Activated gamma-delta T cell (primary cell): Measurements from ENCODE around the gene NRCAM.
"Not testable (repeated sequence)": the region's sequence is repeated elsewhere in the genome, so short reads cannot be mapped to it uniquely, and the experiment has no call there.

ENCODE experiments used
- DNase-seq: peaks from one replicate; lab custom pipeline; 2025; lab: John Stamatoyannopoulos, UW

The NRCAM gene

DNA sequence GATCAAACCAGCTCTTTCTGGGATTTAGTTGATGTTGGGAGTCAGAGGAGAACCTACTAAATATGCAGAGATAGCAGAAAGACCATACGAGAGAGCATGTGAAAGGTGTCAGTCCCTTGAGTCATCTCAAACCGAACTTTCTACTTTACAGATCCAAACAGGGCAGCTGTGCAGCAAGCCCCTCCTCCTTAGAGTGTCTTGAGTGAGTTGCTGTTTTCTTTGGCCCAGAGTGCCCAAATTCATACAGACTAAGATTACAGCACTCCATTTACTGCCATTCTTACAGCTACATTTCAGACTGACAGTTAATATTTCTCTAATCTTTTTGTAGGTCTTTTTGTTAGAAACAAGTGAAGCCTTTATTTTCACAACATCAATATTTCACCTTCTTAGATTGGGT lies 53.4 kb downstream of the NRCAM start:
- DNase-seq, result no peak

DNA sequence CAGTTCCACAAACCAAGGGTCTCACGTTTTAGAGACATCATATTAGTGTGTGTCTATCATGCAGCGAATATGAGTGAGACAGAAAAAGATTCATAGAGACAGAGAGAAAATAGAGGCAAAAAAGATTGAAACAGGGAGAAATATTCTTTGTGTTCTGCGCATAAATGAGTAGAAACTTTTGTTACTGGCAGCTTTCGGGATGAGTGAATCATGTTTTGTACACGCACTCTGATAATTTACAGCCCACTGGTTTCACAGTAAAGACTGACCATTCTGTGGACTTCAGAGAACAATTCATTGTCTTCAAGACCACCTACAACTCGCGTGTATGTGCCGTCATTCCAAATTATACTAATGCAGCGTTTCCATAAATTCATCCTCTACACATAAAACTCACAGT lies 60.2 kb downstream of the NRCAM start:
- DNase-seq, result no peak

DNA sequence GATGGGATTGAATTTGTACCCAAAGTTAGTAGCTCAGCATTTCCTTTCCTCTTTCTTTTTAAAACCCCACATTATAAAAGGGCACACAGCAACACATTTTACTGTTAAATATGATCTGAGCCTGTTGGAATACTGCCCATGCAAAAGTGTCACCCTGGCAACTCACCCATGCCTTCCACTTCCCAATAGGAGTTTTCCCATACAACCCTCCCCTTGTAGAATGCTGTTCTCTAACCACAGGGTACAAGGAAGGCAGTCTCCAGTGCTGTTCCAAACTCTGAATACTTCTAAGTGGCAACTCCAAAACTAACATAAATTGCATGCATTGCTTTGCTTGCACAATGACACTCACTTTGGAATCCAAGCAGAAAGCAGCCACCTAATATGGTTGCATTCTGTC lies 60.8 kb downstream of the NRCAM start:
- DNase-seq, result no peak

DNA sequence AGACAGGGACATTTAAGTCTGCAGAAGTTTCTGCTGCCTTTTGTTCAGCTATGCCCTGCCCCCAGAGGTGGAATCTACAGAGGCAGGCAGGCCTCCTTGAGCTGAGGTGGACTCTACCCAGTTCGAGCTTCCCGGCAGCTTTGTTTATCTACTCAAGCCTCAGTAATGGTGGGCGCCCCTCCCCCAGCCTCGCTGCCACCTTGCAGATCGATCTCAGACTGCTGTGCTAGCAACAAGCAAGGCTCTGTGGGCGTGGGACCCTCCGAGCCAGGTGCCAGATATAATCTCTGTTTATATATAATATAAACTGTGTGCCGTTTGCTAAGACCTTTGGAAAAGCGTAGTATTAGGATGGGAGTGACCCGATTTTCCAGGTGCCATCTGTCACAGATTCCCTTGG lies 63.1 kb downstream of the NRCAM start:
- DNase-seq, result not testable (repeated sequence)

DNA sequence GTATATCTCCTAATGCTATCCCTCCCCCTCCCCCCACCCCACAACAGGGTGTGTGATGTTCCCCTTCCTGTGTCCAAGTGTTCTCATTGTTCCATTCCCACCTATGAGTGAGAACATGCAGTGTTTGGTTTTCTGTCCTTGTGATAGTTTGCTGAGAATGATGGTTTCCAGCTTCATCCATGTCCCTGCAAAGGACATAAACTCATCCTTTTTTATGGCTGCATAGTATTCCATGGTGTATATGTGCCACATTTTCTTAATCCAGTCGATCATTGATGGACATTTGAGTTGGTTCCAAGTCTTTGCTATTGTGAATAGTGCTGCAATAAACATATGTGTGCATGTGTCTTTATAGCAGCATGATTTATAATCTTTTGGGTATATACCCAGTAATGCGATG lies 68.5 kb downstream of the NRCAM start:
- DNase-seq, result not testable (repeated sequence)

DNA sequence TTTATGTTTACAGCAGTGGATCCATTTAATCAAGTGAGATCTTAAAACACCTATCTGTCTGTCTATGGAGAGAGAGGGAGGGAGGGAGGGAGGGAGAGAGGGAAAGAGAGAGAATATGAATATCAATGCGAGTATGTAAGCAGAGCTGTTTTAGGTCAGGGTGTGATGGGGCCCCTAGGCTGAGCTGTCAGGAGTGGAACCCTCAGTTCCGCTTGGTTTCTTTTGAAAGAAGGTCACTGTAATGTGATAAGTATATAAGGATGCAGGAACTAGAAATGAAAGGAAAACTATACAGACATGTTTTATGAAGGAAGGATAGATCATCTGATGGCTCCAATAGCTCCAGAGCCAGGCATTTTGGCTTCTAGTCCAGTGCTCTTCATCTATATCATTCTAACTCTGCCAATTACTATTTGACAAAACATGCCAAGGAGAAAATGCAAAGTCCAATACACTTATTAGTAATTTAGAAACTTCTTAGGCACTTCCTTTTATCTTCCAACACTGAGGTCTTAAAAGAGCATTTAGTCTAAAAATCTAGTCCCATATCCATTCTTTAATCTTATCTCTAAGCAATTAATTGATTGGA lies 70.3 kb downstream of the NRCAM start:
- no peak for DNase-seq

DNA sequence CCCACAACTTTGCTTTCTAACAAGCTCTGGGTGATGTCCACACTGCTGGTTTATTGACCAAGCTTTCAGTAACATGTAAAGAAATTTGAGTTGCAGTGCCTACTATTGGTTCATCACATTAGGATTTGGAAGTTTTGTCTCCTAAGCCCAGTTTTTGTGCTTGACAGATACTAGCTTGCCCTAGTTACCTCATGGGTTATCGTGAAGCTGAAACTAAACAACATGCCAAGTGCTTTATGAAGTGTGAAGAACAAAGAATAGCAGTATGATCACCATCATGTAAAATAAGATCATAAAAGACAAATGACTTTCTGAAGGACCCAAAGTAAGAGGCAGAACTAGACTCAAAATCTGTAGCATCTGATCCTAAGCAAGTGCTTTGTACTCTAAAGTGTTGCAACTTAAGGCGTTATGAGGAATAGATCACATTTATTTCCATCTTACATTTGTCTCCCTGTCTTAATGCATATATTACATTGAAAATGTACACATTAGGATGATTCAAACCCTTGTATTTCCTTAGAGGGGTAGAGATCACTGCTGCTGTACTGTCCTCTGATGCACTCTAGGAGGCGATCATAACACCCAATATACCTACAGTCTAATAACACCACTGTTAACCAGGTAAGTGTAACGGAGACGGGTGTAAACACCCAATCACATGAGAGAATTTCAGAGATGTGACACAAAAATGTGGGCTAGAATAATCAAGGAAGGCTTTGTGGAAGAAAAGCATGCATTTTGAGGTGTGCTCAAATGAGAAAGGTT lies 71.3 kb downstream of the NRCAM start:
- DNase-seq, result no peak

DNA sequence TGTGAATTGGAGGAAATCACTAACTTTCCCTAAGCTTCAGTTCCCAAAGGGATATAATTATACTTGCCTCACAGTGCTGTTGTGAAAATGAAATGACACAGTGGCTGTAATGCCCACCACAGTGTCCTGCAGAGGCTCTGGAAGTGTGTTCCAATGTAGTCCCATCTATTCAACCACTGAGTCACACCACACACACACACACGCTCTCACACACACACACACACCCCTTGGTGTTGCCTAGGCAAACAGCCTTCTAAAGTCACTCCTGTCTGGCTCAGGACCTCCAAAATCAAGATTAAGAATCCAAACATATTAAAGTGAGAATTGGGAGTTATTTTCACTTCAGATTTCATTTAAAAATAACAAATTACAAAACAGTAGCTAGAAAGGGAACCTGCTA lies 73.3 kb downstream of the NRCAM start:
- DNase-seq, result no peak

DNA sequence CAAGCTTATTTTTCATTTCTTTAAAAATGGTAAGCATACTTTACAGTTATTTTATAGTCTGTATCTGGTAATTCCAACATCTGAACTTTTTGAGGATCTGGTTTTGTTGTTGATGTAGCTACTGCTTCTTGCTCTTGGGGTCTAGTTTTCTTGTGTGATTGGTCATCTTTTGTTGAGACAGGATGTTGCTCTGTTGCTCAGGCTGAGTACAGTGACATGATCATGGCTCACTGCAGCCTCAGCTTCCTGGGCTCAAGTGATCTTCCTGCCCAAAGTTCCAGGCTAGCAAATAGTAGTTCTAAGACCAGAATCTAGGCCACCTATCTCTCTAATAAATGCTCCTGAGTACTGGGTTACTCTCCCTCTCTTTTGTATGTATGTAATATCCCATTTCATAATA lies 75.7 kb downstream of the NRCAM start:
- no peak for DNase-seq

DNA sequence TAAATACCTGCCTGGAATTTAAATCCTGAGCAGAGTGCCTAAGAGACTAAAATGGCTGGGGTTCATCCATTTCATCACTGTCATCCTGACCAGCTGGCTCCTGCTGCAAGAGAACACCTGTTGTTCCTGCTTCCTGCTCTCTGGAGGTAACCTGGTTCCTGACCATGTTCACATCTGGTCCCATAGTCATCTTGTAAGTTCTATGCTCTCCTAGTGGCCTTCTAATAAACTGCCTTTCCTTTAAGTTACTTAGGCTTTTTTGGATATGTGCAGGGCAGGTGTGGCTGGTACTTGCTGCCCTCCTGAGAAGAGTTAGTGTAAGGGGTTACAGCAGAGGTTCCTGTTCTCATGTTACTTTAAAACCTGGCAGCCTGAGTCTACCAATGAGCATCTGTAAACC lies 80.0 kb downstream of the NRCAM start:
- no peak for DNase-seq

DNA sequence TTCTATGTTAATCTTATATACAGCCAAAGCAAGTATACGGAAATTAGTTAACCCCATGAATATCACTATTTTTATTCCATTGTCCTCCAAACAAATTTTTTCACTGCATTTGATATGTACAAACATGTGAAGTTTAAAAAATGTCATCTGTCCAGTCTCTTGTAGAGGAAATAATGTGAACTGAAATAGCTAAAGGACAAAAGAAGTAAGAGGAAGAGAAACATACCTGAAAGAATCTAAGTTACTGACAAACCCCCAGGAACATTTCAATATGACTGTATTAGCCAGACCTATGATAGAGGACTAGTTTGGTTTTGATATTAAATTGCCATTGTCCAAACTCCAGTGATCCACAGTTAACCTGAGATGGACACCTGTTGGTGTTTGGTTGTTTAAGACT lies 80.6 kb downstream of the NRCAM start:
- DNase-seq, result no peak

DNA sequence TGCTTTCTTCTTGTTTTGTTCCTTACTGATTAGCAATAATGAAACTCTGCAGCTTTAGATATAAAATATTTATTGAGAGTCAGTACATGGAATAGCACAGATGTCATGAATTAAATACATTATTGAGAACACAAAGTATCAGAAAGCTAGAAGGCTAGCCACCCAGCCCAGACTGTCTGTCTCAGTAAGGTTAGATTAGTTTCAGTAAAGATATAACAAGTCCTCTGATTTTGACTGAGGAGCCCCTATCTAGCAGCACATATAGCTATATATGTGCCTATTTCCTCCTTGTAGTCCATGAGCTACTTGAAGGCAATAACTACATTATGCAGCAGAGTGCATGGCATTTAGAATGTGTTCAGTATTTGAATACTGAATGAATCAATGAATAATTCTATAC lies 81.3 kb downstream of the NRCAM start:
- DNase-seq, result no peak

DNA sequence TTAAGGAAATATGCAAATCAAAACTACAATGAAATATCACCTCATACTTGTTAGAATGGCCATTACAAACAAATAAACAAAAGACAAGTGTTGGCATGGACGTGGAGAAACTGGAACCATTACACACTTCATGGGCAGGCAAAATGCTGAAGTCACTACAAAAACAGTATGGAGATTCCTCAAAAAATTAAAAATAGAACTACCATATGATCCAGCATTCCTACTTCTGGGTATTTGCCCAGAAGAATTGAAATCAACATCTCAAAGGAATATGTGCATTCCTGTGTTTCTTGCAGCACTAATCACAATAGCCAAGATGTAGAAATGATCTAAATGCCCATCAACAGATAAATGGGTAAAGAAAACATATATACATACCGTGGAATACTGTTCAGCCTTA lies 83.6 kb downstream of the NRCAM start:
- no peak for DNase-seq

DNA sequence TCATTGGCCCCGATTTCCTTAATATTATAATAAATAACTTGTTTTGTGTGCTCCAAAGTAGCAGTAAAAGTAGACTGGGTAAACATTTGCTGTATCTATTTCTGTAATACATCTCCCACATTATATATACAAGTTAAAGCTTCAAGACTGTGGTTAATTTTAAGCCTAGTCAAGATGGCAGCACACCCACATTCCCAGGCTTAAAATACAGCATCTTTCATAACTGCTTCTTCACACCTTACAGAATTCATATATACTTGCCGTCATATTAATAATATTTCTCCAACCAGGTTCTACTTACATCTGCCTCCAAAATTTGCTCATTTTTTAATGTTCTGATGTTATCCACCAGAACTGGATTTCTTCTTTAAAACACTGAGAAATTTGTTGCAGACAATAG lies 85.6 kb downstream of the NRCAM start:
- DNase-seq, result no peak

DNA sequence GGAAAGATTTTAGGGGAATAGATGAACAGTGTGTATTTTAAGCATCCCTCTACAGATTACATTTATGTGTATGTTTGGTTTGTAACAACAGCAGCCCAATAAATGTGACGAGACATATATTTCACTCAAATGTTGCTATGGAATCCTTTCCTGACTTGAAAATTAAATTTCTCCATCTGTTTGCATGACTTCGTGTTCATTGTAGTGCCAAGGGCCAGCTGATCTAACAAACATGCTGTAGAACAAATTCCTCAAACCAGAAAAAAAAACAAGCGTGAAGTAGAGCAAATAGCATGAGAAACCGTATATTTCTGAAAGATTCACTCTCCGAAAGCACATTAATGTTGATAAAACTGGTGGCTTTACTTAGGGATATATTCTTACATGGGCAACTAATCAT lies 87.8 kb downstream of the NRCAM start:
- no peak for DNase-seq

DNA sequence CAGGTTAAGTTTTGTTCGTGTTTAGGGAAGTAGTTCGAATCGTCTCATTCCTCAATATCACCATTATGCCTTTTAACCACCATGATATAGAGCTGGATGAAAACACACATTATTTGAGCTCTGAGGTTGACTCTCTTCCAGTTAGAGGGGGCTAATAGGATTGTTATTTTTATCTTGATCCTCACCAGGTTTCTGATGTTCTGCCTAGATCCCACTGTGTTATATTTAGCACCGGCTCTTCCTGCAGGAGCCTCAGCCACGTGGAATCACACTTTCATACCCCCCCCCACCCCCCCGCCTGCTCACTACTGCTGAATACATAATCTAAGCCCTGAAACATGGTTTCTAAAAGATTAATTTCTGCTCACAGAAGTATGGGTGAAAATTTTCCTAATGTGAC lies 88.3 kb downstream of the NRCAM start:
- no peak for DNase-seq

DNA sequence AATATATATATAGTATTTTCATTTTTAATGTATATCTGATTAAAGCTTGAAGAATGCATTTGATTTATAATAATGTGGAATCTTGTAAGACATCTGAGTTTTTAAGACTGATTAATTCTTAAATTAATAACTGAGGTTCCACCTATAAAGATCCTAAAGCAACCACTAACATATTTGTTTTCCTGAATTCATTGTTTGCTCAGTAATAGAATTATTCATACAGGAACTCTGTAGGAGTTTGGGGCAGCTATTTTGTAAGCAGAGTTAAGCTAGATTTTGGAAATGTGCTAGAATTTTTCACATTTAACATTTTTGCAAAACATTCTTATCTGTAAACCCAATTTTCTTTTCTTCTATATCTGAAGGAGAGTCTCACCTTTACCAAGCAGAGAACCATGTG lies 88.9 kb downstream of the NRCAM start:
- no peak for DNase-seq

DNA sequence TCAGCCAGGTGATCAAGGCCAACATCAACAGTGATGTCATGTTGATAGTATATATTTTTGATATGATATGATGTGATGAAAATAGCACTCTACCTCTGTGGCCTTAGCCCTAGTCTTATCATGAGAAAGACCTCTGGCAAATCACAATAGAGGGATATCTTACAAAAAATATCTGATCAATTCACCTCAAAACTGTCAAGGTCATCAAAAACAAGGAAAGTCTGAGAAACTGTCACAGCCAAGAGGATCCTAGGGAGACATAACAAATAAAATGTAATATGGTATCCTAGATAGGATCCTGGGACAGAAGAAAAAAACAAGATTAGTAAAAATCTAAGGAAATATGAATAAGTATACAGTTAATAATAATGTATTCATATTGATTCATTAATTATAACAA lies 92.6 kb downstream of the NRCAM start:
- DNase-seq, result no peak

DNA sequence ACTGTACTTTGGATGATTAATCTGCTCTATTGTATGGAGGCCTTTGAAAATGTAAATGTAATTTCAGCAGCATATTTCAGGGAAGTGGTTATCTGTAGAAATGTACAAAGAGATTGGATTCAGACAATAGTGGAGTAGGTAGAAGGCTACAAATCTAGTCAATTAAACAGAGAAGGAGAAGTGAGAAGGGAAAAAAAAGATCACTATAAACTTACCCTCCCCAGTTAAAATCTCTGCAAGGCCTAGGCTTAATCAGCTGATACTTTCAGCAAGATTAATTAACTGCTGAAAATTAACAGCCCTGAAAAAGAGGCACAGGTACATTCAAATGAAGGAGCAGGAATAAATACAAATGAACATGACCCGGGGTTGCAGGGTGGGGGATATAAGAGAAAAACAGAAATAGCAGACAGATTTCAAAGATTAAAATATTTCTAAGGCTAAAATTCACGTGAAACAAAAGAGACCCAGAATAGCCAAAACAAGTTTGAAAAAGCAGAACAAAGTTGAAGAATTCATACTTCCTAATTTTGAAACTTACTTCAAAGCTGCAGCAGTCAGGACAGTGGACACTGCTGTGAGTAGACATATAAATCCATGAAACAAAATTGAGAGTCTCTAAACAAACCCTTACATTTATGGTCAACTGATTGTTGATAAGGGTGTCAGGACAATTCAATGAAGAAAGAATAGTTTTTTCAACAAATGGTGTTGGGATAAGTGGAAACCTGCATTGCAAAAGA lies 96.0 kb downstream of the NRCAM start:
- no peak for DNase-seq

DNA sequence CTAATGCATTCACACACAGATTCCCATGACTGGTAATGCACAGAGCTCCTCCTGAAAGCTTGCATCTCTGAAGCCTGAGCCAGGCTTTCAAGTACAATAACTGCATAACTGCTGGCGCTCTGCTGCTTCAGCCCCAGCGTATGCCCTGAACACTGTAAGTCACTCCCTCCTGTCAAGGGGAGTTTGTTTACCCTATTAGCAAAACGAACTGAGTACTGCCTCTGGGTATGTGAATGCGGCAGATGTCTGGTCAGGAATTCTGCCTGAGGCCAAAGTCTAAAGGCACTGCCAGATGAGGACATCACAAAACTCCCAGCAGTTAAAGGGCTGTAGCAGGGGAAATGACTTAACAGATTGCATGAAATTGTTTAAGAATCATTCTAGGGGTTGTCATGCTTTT lies 97.7 kb downstream of the NRCAM start:
- no peak for DNase-seq

DNA sequence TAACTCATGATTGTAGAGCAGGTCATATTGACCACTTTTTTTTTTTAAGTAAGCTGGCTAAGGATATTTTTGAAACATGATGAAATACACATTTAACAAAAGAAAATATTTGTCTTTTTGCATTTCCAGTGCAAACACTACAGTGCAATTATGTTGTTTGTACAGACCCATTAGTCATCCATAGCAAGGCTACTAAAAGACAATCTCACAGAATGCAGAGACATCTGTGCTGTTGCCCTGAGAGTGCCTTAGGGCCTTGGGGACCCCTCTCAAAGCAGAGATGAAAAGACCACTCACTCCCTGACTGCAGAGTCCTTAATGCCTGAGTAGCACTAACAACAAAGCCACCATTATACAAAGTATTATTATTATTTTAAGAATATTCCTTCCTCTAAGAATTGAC lies 104.5 kb downstream of the NRCAM start:
- DNase-seq, result no peak

DNA sequence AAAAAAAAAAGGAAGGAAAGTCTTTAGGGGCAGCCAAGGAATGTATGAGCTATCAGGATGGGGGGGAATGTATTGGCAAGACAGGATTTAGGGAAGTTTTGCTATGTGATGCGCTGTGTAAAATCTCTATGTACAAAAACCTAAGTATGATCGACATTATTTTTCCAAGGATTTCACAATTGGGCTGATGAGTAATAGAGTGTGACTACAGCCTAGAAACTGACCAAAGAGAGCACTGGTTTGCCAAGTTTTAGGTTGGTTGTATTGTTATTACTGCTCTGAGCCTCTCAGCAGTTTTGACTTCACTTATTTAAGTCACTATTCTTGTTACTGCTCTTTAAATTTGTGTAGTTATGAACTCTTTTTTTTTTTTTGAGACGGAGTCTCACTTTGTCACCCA lies 107.3 kb downstream of the NRCAM start:
- no peak for DNase-seq

DNA sequence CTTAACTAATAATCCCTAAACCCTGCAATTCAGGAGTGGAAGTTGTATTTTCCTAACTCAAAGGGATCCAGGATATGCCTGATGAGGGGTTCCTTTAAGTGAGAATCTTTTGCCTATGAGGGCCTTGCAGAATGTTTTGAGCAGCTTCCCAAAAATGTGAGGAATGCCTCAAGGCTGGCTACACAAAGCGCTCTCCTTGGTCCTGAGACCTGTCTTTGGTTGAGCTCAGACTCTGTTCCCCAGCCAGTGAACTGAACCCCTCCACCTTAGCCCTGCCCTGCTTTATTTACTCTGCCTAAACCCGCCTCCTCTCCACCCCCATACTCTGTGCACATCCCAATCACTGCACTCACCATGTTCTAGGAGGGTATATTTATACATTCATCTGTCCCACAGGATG lies 108.6 kb downstream of the NRCAM start:
- DNase-seq, result no peak
